Pulmonary artery endothelial cell (primary cell): ENCODE measurements around the gene DOCK4. TPM values are rescaled to one million over a fixed set of nuclear protein-coding genes. Genes with fewer than 3 reads are reported as not detected.

Experiments used
- DNase-seq: peaks from one replicate; pipeline ENCODE4 v3.0.0-alpha.2; 2011; ENCODE audit warnings: low read depth, low spot score
- total RNA-seq: library from RNA; depleted of rRNA; stranded (reverse); fragments of >200 nt; gene quantifications from 2 replicates; pipeline ENCODE4 v1.2.3, GENCODE V29; 2014

Gene DOCK4
- total RNA-seq, 1 donor from 2014 or later = 198 TPM

- peak; percentile 95 for DNase-seq
Observed at GRCh38 chr7:112192236-112193154, 13.7 kb downstream of the DOCK4 start.

- DNase-seq = no peak
Observed at GRCh38 chr7:112190120-112190519, 16.1 kb downstream of the DOCK4 start.

- DNase-seq = no peak
Observed at GRCh38 chr7:112189691-112190090, 16.5 kb downstream of the DOCK4 start.

- DNase-seq = no peak
Observed at GRCh38 chr7:112188257-112188656, 17.9 kb downstream of the DOCK4 start.

GRCh38 chr7:112186300-112186699, 19.9 kb downstream of the DOCK4 start:
- DNase-seq = no peak

GRCh38 chr7:112185005-112185834, 21.0 kb downstream of the DOCK4 start:
- DNase-seq = no peak

GRCh38 chr7:112184455-112184854, 21.7 kb downstream of the DOCK4 start:
- no peak for DNase-seq

- no peak for DNase-seq
Observed at GRCh38 chr7:112183266-112183665, 22.9 kb downstream of the DOCK4 start.

GRCh38 chr7:112182749-112183148, 23.4 kb downstream of the DOCK4 start:
- DNase-seq = no peak

GRCh38 chr7:112180223-112180622, 26.0 kb downstream of the DOCK4 start:
- no peak for DNase-seq

GRCh38 chr7:112176693-112177415, 29.3 kb downstream of the DOCK4 start:
- no peak for DNase-seq

GRCh38 chr7:112176241-112176640, 30.0 kb downstream of the DOCK4 start:
- DNase-seq = no peak

- DNase-seq = no peak
Observed at GRCh38 chr7:112174192-112174591, 32.0 kb downstream of the DOCK4 start.

GRCh38 chr7:112173568-112173905, 32.7 kb downstream of the DOCK4 start:
- DNase-seq = no peak

- DNase-seq = peak; percentile 46
Observed at GRCh38 chr7:112172870-112173567, 33.2 kb downstream of the DOCK4 start.

- DNase-seq = no peak
Observed at GRCh38 chr7:112171673-112172072, 34.5 kb downstream of the DOCK4 start.

GRCh38 chr7:112168915-112169314, 37.3 kb downstream of the DOCK4 start:
- no peak for DNase-seq

- no peak for DNase-seq
Observed at GRCh38 chr7:112167147-112167546, 39.1 kb downstream of the DOCK4 start.

- no peak for DNase-seq
Observed at GRCh38 chr7:112162784-112163506, 43.3 kb downstream of the DOCK4 start.

GRCh38 chr7:112162142-112162766, 43.9 kb downstream of the DOCK4 start:
- DNase-seq = peak; percentile 92
